ENCODE measurements around the gene KCNJ15.
A peak's percentile ranks its signal among the peaks of the same experiment; 100 is the strongest.
"Not testable (repeated sequence)": the region's sequence is repeated elsewhere in the genome, so short reads cannot be mapped to it uniquely, and the experiment has no call there.

Gene KCNJ15

GRCh38 chr21:38256599-38257302, at the start of gene KCNJ15:
KCNJ15 (plus strand) TSS chr21:38256991; CDS start chr21:38299262, 42,271 bp downstream.
- DNase-seq: no peak

DNA sequence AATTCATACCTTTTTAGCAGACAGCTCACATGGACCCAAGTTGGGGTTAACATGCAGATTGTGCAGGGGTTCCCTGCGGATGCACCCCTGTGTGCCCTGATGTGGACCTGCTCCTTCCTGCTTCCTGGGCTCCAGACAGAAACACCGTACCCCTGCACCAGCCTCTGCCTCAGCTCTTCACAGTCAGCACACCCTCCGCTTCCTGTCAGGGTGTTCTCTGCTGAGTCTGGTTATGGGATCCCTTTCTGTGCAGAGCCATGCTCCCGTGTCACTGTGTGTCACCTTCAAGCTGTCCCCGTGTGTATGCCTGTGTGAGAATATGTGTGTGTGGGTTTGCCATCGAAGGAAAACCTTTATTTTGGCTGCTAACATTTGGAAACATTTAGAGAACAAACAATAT, 48.7 kb upstream of the KCNJ15 start:
- DNase-seq: no peak

DNA sequence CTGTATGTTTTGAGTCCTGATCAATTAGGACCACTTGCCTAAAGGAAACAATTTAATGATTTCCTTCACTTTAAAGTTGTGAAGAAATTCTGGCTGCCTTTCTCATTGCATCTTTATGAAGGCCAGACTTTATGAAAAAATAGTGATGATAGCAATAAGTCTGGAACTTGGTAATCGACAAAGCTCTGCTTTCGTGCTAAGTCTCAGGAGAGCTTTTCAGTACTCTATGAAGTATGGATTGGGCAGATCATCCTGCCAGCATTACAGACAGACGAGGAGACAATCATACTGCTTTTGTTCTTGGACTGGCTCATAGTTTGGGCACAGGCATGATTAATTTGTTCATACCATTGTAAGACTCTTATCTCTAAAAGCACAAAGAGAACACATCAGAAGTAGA, 45.5 kb upstream of the KCNJ15 start:
- no peak for DNase-seq

GRCh38 chr21:38212706-38213105, 44.1 kb upstream of the KCNJ15 start:
- no peak for DNase-seq

DNA sequence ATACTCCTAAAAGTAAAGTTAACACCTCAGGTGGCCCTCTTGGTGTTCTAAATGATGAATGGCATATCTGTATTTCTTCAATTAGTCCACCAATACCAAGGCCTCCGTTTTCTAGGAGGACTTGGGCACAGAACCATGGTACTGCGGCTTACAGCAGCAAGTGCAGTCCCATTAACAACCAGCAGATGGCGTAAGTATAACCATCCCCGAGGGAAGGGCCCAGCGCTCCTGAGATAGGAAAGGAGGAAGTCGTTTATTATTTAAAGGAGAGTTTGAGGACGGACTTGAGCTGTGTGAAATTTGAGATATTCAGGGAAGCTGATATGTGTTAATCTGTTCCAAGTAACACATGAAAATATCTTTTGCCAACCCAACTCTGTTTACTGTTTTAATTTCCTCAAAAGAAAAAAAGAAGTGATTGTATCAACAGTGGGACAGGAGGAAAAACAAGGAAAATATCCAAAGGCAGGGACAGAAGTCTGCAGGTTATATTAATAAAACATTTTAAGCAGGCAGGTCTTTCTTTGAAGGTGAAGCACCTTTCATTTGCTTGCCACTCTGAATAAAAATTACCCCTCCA, 37.7 kb upstream of the KCNJ15 start:
- peak; percentile 69 to 73 for DNase-seq

GRCh38 chr21:38220270-38220737, 36.5 kb upstream of the KCNJ15 start:
- DNase-seq: no peak

DNA sequence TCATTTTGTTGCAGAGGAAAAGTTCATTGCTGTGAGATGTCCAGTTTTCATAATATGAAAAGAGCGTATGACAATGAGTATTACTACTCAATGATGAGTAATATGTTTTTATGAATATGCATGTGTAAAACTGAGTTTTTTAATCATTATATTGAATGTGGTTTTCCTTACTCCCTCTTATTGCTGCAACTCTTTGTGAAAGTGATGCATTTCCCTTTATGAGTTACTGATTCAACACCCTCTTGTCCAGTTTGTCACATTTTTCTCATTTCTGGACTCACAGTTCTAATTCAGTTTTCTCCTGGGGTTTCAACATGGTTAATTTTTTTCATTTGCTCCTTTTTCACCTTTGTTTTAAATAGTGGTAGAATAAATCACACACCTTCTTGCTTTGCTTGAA, 35.2 kb upstream of the KCNJ15 start:
- DNase-seq: no peak

DNA sequence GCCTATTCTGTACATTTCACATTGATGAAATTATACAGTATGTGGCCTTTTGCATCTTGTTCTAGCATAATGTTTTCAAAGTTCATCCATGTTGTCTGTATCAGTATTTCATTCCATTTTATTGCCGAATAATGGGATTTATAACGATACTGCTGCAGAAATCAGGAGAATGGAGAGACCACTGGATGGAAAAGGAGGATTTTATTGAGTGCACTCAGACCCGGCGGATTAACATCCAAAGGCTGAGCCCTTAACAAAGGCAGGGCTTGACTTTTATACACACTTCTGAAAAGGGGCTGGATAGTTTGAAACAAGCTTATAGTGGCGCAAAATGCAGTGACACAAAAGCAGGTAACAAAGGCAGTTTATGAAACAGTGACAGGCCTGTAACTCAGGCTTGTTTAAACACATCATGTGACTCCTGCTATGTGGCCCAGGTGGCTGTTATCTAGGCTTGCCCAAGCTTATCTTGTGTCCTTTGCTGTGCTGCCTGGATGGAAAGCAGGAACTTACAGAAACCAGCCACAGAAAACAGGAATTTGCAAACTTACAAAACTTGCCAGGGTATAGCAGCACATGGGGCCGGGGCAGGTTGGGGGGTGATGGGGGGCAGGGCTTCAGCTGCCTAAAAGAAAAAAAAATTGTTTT, 32.8 kb upstream of the KCNJ15 start:
- DNase-seq: peak in 1 of 2 experiments; percentile 27

DNA sequence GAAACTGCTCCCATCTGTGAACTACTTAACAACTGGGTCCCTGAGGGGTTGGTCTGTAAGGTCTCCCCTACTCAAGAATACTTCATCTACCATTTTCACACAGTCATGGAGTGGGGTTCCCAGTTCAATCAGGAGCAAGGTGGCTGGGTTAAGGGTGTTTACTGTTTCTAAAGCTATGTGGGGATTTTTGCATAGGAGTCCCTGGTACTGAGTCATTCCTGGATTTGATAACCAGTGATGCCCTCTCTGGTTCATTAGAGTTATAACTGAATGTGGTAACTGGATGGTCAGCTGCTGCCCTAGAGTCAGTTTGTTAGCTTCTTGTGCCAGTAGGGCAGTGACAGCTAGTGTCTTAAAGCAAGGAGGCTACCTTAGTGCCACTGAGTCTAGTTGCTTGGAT, 29.4 kb upstream of the KCNJ15 start:
- DNase-seq: no peak

DNA sequence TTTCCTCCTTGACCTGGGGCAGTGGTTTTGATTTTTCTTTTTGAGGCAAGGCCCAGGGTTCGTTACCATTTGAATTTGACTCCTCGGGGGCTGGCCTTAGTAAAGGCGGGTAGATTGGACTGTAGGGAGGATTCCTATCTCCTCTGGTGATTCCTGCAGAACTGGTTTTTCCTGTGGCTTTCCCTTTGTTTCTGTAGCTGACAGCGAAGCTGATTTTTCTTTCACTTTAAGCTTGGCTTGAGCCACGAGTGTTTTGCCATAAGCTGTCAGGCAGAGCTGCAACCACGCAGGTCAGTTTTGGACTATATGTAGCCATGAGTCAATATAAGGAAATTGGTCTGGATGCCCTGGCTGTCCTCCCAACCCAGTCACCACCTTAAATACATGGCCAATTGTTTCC, 28.7 kb upstream of the KCNJ15 start:
- no peak for DNase-seq

- DNase-seq: no peak
Observed at GRCh38 chr21:38228537-38228936, 28.3 kb upstream of the KCNJ15 start.

- no peak for DNase-seq
Observed at GRCh38 chr21:38229260-38229877, 27.4 kb upstream of the KCNJ15 start.

DNA sequence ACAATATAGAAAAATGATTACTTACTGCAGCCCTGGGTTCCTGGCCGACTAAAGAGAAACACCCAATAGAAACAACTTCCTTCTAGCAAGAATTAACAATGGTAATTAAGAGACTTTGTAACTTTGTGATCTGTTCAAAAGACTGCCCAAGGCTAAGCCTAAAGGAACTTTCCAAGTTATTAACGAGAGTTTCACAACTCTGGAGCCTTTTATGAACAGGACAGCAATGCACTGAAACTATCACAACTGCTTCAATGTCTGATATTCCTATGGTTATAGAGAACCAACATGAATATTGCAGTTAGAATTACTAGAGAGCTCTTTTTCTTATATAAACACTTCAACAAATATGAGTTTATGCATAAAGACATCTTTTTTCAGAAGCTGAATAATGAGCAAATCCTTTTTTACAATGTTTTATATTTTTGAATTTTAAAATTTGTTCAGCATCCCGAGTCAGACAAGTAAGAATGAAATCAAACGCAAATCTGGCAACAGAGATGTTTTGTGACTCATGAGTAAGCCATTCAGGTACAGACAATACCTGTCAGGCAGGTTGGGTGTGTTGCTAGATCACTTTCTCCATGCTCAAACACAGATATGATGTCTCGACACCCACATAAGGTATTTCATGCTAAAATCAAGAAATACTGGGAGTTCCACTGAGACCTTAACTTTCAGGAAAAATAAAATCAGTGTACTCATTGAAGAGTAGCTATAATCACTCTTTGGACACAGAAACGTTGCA, 22.2 kb upstream of the KCNJ15 start:
- DNase-seq: no peak

- not testable (repeated sequence) for DNase-seq
Observed at GRCh38 chr21:38235251-38235650, 21.5 kb upstream of the KCNJ15 start.

DNA sequence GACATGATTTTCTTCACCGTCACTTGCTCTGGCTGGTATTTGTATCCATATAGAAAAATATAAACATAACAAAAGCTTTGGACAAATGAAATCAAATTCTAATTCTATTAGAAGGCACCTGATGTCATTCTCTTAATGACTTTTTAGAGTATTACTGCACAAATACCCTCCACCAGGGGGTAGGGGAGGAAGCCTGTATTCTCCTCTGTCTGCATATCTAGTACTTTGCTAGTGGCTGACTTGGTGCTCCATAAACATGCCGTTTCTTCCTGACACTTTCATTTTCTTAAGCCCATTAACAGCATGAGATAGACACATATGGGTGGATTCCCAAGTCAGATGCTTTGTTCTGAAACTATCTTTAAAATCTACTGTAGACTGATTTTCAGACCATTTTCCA, 20.6 kb upstream of the KCNJ15 start:
- DNase-seq: no peak

DNA sequence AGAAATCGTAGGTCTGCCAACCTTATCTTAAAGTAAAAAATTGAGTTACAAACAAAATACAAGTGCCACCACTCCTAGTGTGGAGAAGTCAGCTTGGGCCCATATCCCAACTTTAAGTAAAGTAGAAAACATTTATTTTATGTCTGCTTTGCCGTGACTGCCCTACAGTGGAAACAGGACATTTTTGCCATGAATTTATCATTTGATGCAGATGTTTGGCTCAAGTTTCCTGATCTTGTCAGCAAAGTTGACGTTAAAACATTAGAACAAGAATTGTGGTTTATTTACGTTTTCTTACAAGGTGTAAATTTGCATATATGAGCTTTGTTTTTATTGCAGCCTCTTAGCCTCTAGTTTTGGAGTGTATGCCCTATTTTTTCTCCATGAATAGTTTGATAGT, 17.1 kb upstream of the KCNJ15 start:
- no peak for DNase-seq

DNA sequence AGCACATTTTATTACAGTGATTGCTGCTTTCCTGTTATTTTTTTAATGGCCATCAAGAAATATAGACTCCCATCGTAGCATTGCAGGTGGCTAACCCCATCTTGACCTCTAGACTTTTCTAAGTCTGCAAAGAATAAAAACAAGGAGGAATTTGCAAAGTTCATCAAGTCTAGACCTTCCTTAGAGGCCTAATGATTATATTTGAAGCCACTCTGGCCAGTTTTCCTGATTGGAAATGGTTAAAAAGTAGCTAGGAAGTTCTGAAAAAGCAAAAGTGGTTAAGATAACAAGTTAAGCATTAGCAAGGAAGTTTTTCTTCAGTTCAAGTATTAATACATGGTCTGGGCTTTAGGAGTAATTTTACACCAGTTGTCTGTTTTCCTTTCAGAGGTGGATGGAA, 16.7 kb upstream of the KCNJ15 start:
- DNase-seq: no peak

GRCh38 chr21:38241029-38241740, 15.6 kb upstream of the KCNJ15 start:
- no peak for DNase-seq

- DNase-seq: no peak
Observed at GRCh38 chr21:38242061-38242460, 14.7 kb upstream of the KCNJ15 start.

GRCh38 chr21:38243732-38244406, 12.9 kb upstream of the KCNJ15 start:
- no peak for DNase-seq

- DNase-seq: no peak
Observed at GRCh38 chr21:38244407-38244787, 12.4 kb upstream of the KCNJ15 start.

All from NCI-H524 (cell line).